ENCODE data around the gene GCAT. TPM values are rescaled to one million over a fixed set of nuclear protein-coding genes. Genes with fewer than 3 reads are reported as not detected.

GCAT gene
- total and polyA plus RNA-seq, 4 donors: 9.3 to 31.1 (median 14.5) TPM

- H3K27me3 ChIP-seq (ENCODE audit: control insufficient read depth in 3 of 3, insufficient read depth in 3 of 3, low read length in 2 of 3): peaks cover 0 to under 1% (median 0%) of the 10 kb centered on the region in 3 donors
- no peak overlapping the region for H3K9ac ChIP-seq (ENCODE audit: insufficient read depth in 1 of 2, low read length in 2 of 2)
- H3K36me3 ChIP-seq (ENCODE audit: control insufficient read depth in 4 of 4, insufficient read depth in 4 of 4, low read length in 4 of 4): peaks cover 0 to 10% (median 1%) of the 10 kb centered on the region in 4 donors
- TF ChIP-seq, protein P1, sequence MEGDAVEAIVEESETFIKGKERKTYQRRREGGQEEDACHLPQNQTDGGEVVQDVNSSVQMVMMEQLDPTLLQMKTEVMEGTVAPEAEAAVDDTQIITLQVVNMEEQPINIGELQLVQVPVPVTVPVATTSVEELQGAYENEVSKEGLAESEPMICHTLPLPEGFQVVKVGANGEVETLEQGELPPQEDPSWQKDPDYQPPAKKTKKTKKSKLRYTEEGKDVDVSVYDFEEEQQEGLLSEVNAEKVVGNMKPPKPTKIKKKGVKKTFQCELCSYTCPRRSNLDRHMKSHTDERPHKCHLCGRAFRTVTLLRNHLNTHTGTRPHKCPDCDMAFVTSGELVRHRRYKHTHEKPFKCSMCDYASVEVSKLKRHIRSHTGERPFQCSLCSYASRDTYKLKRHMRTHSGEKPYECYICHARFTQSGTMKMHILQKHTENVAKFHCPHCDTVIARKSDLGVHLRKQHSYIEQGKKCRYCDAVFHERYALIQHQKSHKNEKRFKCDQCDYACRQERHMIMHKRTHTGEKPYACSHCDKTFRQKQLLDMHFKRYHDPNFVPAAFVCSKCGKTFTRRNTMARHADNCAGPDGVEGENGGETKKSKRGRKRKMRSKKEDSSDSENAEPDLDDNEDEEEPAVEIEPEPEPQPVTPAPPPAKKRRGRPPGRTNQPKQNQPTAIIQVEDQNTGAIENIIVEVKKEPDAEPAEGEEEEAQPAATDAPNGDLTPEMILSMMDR (IDR thresholded peaks at IDR 0.05; ENCODE audit: control extremely low read depth, extremely low read depth): no peak
- no peaks in the 10 kb centered on the region for H3K9me3 ChIP-seq (ENCODE audit: control insufficient read depth in 4 of 4, insufficient read depth in 3 of 4, low read length in 3 of 4)
- H3K27ac ChIP-seq (ENCODE audit: low read depth in 1 of 2, low read length in 1 of 2): no peak overlapping the region
- 95 to 97% methylated on average over 27 of the region's 27 CpGs for WGBS, 2 donors
- H3K4me3 ChIP-seq: no peak overlapping the region
- H3K4me1 ChIP-seq (ENCODE audit: control insufficient read depth in 5 of 5, insufficient read depth in 5 of 5, low read length in 5 of 5): peaks cover 0 to 19% (median 8%) of the 10 kb centered on the region in 5 donors
- no peak for DNase-seq
- ATAC-seq (ENCODE audit: insufficient read depth, low FRiP score): no peak
These were observed 5.3 kb downstream of the GCAT start for GRCh38 chr22:37812869-37813678.

GRCh38 chr22:37815593-37815992, 7.9 kb downstream of the GCAT start:
- DNase-seq (no peak), ATAC-seq (ENCODE audit: insufficient read depth, low FRiP score) (no peak)
- Histone ChIP-seq H3K27me3 (ENCODE audit: control insufficient read depth in 3 of 3, insufficient read depth in 3 of 3, low read length in 2 of 3) (peaks cover 0 to 18% (median 16%) of the 10 kb centered on the region in 3 donors), H3K4me3 (no peak overlapping the region), H3K4me1 (ENCODE audit: control insufficient read depth in 5 of 5, insufficient read depth in 5 of 5, low read length in 5 of 5) (peaks cover 0 to 17% (median 11%) of the 10 kb centered on the region in 5 donors), H3K9ac (ENCODE audit: insufficient read depth in 1 of 2, low read length in 2 of 2) (no peak overlapping the region), H3K9me3 (ENCODE audit: control insufficient read depth in 4 of 4, insufficient read depth in 3 of 4, low read length in 3 of 4) (no peaks in the 10 kb centered on the region), H3K27ac (ENCODE audit: low read depth in 1 of 2, low read length in 1 of 2) (no peak overlapping the region), H3K36me3 (ENCODE audit: control insufficient read depth in 4 of 4, insufficient read depth in 4 of 4, low read length in 4 of 4) (peaks cover 0 to 8% (median 1%) of the 10 kb centered on the region in 4 donors)
- WGBS, 2 donors: 92 to 94% methylated on average over 12 of the region's 12 CpGs
- TF ChIP-seq, protein P1 (IDR thresholded peaks at IDR 0.05; ENCODE audit: control extremely low read depth, extremely low read depth): no peak

GRCh38 chr22:37816543-37817180, 8.9 kb downstream of the GCAT start:
- Histone ChIP-seq H3K36me3 (ENCODE audit: control insufficient read depth in 4 of 4, insufficient read depth in 4 of 4, low read length in 4 of 4) (peaks cover 0 to 8% (median 1%) of the 10 kb centered on the region in 4 donors), H3K4me3 (no peak overlapping the region), H3K27me3 (ENCODE audit: control insufficient read depth in 3 of 3, insufficient read depth in 3 of 3, low read length in 2 of 3) (peaks cover 0 to 23% (median 23%) of the 10 kb centered on the region in 3 donors), H3K9me3 (ENCODE audit: control insufficient read depth in 4 of 4, insufficient read depth in 3 of 4, low read length in 3 of 4) (no peaks in the 10 kb centered on the region), H3K9ac (ENCODE audit: insufficient read depth in 1 of 2, low read length in 2 of 2) (no peak overlapping the region), H3K27ac (ENCODE audit: low read depth in 1 of 2, low read length in 1 of 2) (no peak overlapping the region), H3K4me1 (ENCODE audit: control insufficient read depth in 5 of 5, insufficient read depth in 5 of 5, low read length in 5 of 5) (peaks cover 0 to 17% (median 11%) of the 10 kb centered on the region in 5 donors)
- no peak for DNase-seq
- ATAC-seq (ENCODE audit: insufficient read depth, low FRiP score): no peak
- 95 to 98% methylated on average over 20 to 23 of the region's 23 CpGs for WGBS, 2 donors
- TF ChIP-seq, protein P1 (IDR thresholded peaks at IDR 0.05; ENCODE audit: control extremely low read depth, extremely low read depth): no peak
